H1 (cell line): ENCODE measurements around the gene ATXN2L. TPM values are rescaled to one million over a fixed set of nuclear protein-coding genes. Genes with fewer than 3 reads are reported as not detected.

Experiments used
- EGR1 ChIP-seq: IDR thresholded peaks from 2 replicates; pipeline ENCODE4 v1.6.1; 2011; ENCODE audit warnings: low read depth, low read length, borderline replicate concordance
- EZH2 ChIP-seq: fragments of 200-600 bp; sonication (generic); IDR thresholded peaks from 2 replicates; pipeline ENCODE4 v1.7.1; 2012; ENCODE audit warnings: low read depth, mild to moderate bottlenecking, moderate library complexity, low read length, inconsistent platforms; ENCODE audit not compliant: severe bottlenecking
- KDM1A ChIP-seq: fragments of 200-600, 300-600 bp; sonication (generic); IDR thresholded peaks from 2 replicates; pipeline ENCODE4 v1.7.1; 2016; ENCODE audit warnings: mild to moderate bottlenecking, low read length, borderline replicate concordance
- POLR2AphosphoS5 ChIP-seq: IDR thresholded peaks from 2 replicates; pipeline ENCODE4 v1.6.1; 2011; ENCODE audit warnings: low read depth, low read length
- SIN3A ChIP-seq, 2 experiments: IDR thresholded peaks in 1 of 2; conservative IDR thresholded peaks in 1 of 2; 2 replicates each; pipeline ENCODE4 v1.6.1; 2011 to 2012; ENCODE audit warnings: low read length in 2 of 2, improper control_type of control experiment in 1 of 2, low read depth in 1 of 2, mild to moderate bottlenecking in 1 of 2
- TEAD4 ChIP-seq: IDR thresholded peaks from 2 replicates; pipeline ENCODE4 v1.6.1; 2012; ENCODE audit warnings: low read depth, low read length, inconsistent platforms, mixed read lengths
- polyA plus RNA-seq, 7 experiments: library from polyadenylated mRNA; depleted of rRNA in 3 of 7; stranded (reverse) in 5 of 7; unstranded in 2 of 7; fragments of >200 nt in 5 of 7; fragments of 200-250 nt in 2 of 7; gene quantifications; 1 replicate in 5 of 7; 2 replicates in 1 of 7; 4 replicates in 1 of 7; pipeline versions ENCODE4 v1.2.1 to v1.2.3, GENCODE V29; 2011 to 2013; ENCODE audit warnings: missing spikeins in 2 of 7, mixed read lengths in 2 of 7
- total RNA-seq: library from RNA; stranded (reverse); fragmentation: NEBNext Ultra II Directional; extraction: Animal tissue kit (Norgen Biotek cat#: 25700); gene quantifications from 2 replicates; pipeline ENCODE4 v1.2.1, GENCODE V29; 2021

ATXN2L gene
- total and polyA plus RNA-seq, 2 of the 8 experiments (the other 6 are each of a cell fraction or from before 2014, with no cell fraction given), result 79.1 to 227 TPM

DNA sequence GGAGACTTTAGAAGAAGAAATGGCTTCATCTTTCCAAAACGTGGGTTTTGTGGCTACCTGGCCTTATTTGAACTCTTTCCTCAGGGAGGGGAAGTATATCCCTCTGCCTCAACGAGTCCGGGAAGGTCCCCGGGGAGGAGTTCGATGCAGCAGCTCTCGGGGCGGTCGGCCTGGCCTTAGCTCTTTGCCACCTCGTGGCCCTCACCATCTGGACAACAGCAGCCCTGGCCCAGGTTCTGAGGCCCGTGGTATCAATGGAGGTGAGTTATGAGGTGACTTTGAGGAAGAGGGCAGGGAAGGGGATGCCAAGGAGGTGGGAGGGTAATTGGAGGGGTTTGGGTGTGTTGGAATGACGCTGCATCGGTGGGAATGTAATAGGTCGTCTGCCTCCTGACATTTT lies 7.7 kb downstream of the ATXN2L start (continued):
- TF ChIP-seq EGR1 (no peak), TEAD4 (no peak), KDM1A (no peak), SIN3A (conservative IDR thresholded peaks at IDR 0.05 in 1 of 2, IDR thresholded peaks at IDR 0.05 in 1 of 2; ENCODE audit: low read depth in 1 of 2, low read length in 2 of 2) (no peak), POLR2AphosphoS5 (no peak), EZH2 (no peak)
